Prostate gland (tissue), 2 donors: ENCODE measurements around the gene UNC13C. TPM values are rescaled to one million over a fixed set of nuclear protein-coding genes. Genes with fewer than 3 reads are reported as not detected.

Experiments
- DNase-seq: peaks from one replicate; pipeline ENCODE4 v3.0.0-alpha.2; 2019; ENCODE audit warnings: low spot score
- H3K27ac ChIP-seq, 2 donors: fragments of 200-600 bp; sonication (generic); 2 replicates each; pipeline ENCODE4 v1.5.1; 2017 to 2019
- H3K27me3 ChIP-seq: fragments of 200-600 bp; sonication (generic); replicated peaks from 2 replicates; pipeline ENCODE4 v1.5.1; 2019; ENCODE audit not compliant: insufficient read depth
- H3K36me3 ChIP-seq, 2 donors: fragments of 200-600 bp; sonication (generic); 1 replicate in 1 of 2; 2 replicates in 1 of 2; pipeline versions ENCODE4 v1.5.1 to v1.8.1; 2017 to 2019
- H3K4me1 ChIP-seq: fragments of 200-600 bp; sonication (generic); replicated peaks from 2 replicates; pipeline ENCODE4 v1.5.1; 2019
- H3K4me3 ChIP-seq, 2 donors: fragments of 200-600 bp; sonication (generic); 2 replicates each; pipeline ENCODE4 v1.5.1; 2017 to 2019
- H3K9me3 ChIP-seq: fragments of 200-600 bp; sonication (generic); 2 replicates; pipeline ENCODE4 v1.5.1; 2017
- POLR2A ChIP-seq: fragments of 450-650 bp; IDR thresholded peaks from one replicate; pipeline ENCODE4 v1.6.1; 2016; ENCODE audit warnings: antibody characterized with exemption, mild to moderate bottlenecking
- POLR2AphosphoS5 ChIP-seq: sonication (generic); formaldehyde crosslinking; IDR thresholded peaks from one replicate; pipeline ENCODE4 v1.6.1; 2017; ENCODE audit warnings: antibody characterized with exemption
- WGBS: methylation state at CpG from one replicate; pipeline ENCODE4 v1.1.5; 2018; 5-methylcytosine and 5-hydroxymethylcytosine counted together
- intact Hi-C: fragments of 100-400 bp; cut with DNase I; formaldehyde crosslinking; loops from one replicate; pipeline ENCODE4 v1.14.2; 2022
- total RNA-seq, 2 donors: library from RNA; depleted of rRNA; stranded (reverse); fragments of >200 nt; gene quantifications; one replicate each; pipeline ENCODE4 v1.1.0, GENCODE V29; 2016
- TF ChIP-seq, protein P1 (sequence below), 4 experiments: fragments of 200-600 bp in 2 of 4; fragments of 450-650 bp in 2 of 4; sonication (generic) in 2 of 4; IDR thresholded peaks; 1 replicate in 3 of 4; 2 replicates in 1 of 4; pipeline ENCODE4 v1.5.1; 2016 to 2019; ENCODE audit warnings: antibody characterized with exemption in 4 of 4, mild to moderate bottlenecking in 2 of 4, moderate library complexity in 2 of 4

Gene UNC13C
- total RNA-seq, 2 donors from 2014 or later, result 3.6 TPM; not detected in 1

DNA sequence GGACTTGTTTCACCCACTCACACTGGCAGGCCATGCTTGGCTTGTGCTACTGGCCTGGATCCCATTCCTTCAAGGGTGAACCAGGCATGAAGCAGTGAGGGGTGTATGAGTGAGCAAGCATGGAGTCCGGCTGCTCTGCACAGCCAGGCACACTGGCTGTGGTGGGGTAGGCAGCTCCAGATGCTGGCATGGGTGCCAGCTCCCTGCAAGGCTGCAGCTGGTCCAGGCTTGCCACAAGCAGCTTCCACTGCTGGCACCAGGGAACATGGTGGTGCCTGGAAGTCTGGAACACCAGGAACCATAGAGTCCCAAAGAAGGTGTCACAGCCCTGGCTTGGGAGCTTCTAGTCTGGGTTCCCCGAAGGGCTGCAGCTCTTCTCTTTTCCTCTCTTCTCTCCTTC lies 395.1 kb downstream of the UNC13C start:
- H3K27ac ChIP-seq, result no peak overlapping the region
- intact Hi-C loops, result no loop called here
- no peak for DNase-seq
- H3K27me3 ChIP-seq, result no peaks in the 10 kb centered on the region
- no peaks in the 10 kb centered on the region for H3K36me3 ChIP-seq
- WGBS, result 94% methylated on average over 2 of the region's 2 CpGs
- no peak overlapping the region for H3K4me3 ChIP-seq
- H3K9me3 ChIP-seq, result no peaks in the 10 kb centered on the region
- TF ChIP-seq POLR2AphosphoS5 (no peak), POLR2A (no peak)
- TF ChIP-seq, protein P1, sequence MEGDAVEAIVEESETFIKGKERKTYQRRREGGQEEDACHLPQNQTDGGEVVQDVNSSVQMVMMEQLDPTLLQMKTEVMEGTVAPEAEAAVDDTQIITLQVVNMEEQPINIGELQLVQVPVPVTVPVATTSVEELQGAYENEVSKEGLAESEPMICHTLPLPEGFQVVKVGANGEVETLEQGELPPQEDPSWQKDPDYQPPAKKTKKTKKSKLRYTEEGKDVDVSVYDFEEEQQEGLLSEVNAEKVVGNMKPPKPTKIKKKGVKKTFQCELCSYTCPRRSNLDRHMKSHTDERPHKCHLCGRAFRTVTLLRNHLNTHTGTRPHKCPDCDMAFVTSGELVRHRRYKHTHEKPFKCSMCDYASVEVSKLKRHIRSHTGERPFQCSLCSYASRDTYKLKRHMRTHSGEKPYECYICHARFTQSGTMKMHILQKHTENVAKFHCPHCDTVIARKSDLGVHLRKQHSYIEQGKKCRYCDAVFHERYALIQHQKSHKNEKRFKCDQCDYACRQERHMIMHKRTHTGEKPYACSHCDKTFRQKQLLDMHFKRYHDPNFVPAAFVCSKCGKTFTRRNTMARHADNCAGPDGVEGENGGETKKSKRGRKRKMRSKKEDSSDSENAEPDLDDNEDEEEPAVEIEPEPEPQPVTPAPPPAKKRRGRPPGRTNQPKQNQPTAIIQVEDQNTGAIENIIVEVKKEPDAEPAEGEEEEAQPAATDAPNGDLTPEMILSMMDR (IDR thresholded peaks at IDR 0.05), result no peak
- no peaks in the 10 kb centered on the region for H3K4me1 ChIP-seq

DNA sequence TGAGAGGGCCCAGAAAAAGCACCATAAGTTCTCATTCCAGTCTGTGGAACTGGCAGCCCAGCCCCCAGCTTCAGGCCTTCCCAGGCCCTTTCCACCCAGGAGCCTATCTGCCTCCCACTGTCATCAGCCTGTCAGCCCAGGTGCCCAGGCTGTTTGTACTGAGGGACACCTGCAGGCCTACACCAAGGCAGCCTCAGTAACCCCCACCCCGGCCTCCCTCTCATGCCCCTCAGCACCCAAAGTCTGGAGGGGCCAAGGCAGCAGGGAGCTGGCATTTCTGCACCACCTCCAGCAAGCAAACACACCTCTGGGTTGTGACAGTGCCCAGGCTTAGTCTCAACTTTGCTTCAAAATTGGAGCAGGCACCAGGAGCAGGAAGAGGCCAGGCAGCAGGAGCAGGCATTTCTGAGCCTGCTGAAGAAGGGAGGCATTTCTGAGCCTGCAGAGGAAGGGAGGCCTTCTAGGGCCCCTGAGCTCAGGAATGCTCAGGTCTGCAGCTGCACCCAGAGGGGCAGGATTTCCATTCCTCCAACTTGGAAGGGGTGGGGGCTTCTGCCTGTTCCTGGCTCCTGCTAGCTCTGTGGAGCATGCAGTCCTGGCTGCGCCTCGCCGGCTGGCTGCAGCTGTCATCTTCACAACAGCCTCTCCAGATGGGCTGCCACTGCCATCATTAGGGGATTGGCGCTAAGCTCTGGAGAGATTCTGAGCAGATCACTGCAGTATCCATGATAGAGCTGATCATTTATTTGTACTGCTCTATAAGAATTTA lies 396.1 kb downstream of the UNC13C start:
- Histone ChIP-seq H3K4me3 (no peak overlapping the region), H3K4me1 (no peaks in the 10 kb centered on the region), H3K9me3 (no peaks in the 10 kb centered on the region), H3K27me3 (no peaks in the 10 kb centered on the region), H3K36me3 (no peaks in the 10 kb centered on the region), H3K27ac (no peak overlapping the region)
- no peak for DNase-seq
- TF ChIP-seq POLR2AphosphoS5 (no peak), POLR2A (no peak)
- TF ChIP-seq, protein P1 (IDR thresholded peaks at IDR 0.05), result no peak
- 85% methylated on average over 5 of the region's 5 CpGs for WGBS
- intact Hi-C loops, result no loop called here

DNA sequence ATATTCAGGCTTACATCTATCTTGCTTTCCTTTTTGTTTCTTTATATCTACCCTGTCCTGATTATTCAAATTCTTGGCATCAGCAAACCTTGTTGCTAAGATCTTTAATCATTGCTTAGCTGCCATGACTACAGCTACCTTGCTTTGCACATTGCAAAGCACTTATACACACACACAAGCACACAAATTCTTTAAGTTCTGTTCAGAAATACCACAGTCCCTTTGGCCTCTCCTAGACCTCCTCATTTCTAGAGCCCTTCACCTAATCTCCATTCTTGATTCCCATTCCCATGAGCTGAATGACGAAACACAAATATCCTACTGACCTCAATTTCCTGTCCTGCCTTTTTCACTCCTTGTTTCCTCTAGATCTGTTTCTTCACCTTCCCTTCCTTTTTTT lies 409.6 kb downstream of the UNC13C start:
- no peak overlapping the region for H3K27ac ChIP-seq
- no peaks in the 10 kb centered on the region for H3K9me3 ChIP-seq
- no peak overlapping the region for H3K4me3 ChIP-seq
- TF ChIP-seq POLR2AphosphoS5, result no peak
- TF ChIP-seq, protein P1 (IDR thresholded peaks at IDR 0.05), result no peak
- TF ChIP-seq POLR2A, result no peak
- no peaks in the 10 kb centered on the region for H3K27me3 ChIP-seq
- no peak for DNase-seq
- H3K36me3 ChIP-seq, result no peaks in the 10 kb centered on the region
- WGBS, result 93% methylated on average over 1 of the region's 1 CpG
- no peaks in the 10 kb centered on the region for H3K4me1 ChIP-seq
- intact Hi-C loops, result no loop called here

DNA sequence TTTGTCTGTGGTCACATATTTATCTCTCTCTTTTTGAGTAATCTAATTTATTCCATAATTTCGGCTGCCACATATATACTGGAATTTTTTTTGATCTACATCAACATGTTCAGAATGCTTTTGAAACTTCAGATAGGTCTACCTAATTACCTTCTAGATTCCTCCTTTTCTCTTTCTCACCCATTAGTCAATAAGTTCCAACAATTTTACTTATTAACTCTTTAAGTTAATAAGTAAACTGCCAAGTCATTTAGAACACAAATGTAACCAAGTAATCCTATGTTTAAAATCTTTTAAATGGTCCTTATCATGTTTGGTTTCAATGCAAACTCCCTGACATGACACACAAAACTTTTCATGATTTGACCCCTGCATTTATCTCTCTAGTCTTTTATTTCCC lies 410.5 kb downstream of the UNC13C start:
- TF ChIP-seq, protein P1 (IDR thresholded peaks at IDR 0.05), result no peak
- no peak for TF ChIP-seq POLR2AphosphoS5
- no peak for TF ChIP-seq POLR2A

DNA sequence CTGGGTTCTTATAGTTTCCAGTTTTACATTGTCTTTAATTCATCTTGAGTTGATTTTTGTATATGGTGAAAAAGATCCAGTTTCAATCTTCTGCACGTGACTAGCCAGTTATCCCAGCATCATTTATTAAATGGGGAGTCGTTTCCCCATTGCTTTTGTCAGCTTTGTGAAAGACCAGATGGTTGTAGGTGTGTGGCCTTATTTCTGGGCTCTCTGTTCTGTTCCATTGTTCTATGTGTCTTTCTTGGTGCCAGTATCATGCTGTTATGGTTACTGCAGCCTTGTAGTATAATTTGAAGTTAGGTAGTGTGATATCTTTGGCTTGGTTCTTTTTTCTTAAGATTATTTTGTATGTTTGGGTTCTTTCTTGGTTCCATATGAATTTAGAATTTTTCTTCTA lies 432.2 kb downstream of the UNC13C start:
- H3K27ac ChIP-seq, result no peak overlapping the region
- TF ChIP-seq, protein P1 (IDR thresholded peaks at IDR 0.05), result no peak
- TF ChIP-seq POLR2AphosphoS5, result no peak
- no peak for TF ChIP-seq POLR2A

More for the DNA sequence above, 410.5 kb downstream of the UNC13C start:
- no peak for DNase-seq
- no peaks in the 10 kb centered on the region for H3K27me3 ChIP-seq
- H3K27ac ChIP-seq, result no peak overlapping the region
- no peaks in the 10 kb centered on the region for H3K4me1 ChIP-seq
- H3K4me3 ChIP-seq, result no peak overlapping the region
- intact Hi-C loops, result no loop called here
- 88% methylated on average over 1 of the region's 1 CpG for WGBS
- H3K9me3 ChIP-seq, result no peaks in the 10 kb centered on the region
- no peaks in the 10 kb centered on the region for H3K36me3 ChIP-seq

More for the DNA sequence above, 432.2 kb downstream of the UNC13C start:
- no peaks in the 10 kb centered on the region for H3K9me3 ChIP-seq
- no peak overlapping the region for H3K4me3 ChIP-seq
- no peaks in the 10 kb centered on the region for H3K4me1 ChIP-seq
- 74% methylated on average over 2 of the region's 2 CpGs for WGBS
- intact Hi-C loops, result no loop called here
- H3K27me3 ChIP-seq, result no peaks in the 10 kb centered on the region
- no peak for DNase-seq
- no peaks in the 10 kb centered on the region for H3K36me3 ChIP-seq
